Heart left ventricle (tissue), 16 donors: ENCODE data around the gene C2orf42. TPM values are rescaled to one million over a fixed set of nuclear protein-coding genes. Genes with fewer than 3 reads are reported as not detected.
"Not testable (repeated sequence)": the region's sequence is repeated elsewhere in the genome, so short reads cannot be mapped to it uniquely, and the experiment has no call there.

Experiments
- ATAC-seq, 4 donors: fragments of 200-7000 bp; cut with Tn5 transposase; one replicate each; pipeline ENCODE4 v1.9.1; 2020 to 2022; ENCODE audit warnings: moderate library complexity in 4 of 4, mild to moderate bottlenecking in 3 of 4, moderate number of reproducible peaks in 1 of 4
- DNase-seq, 5 donors: peaks; one replicate each; pipeline ENCODE4 v3.0.0-alpha.2; 2020
- H3K27ac ChIP-seq, 12 donors: fragments of 200-600 bp; sonication (generic) in 4 of 12; one replicate each; pipeline versions ENCODE4 v1.5.0 to v1.8.0; 2016 to 2022; ENCODE audit warnings: mild to moderate bottlenecking in 2 of 12
- H3K27me3 ChIP-seq, 9 donors: fragments of 200-600 bp; sonication (generic) in 2 of 9; one replicate each; pipeline versions ENCODE4 v1.5.1 to v1.8.0; 2016 to 2022; ENCODE audit warnings: mild to moderate bottlenecking in 3 of 9
- H3K36me3 ChIP-seq, 9 donors: fragments of 200-600 bp; sonication (generic) in 2 of 9; one replicate each; pipeline versions ENCODE4 v1.5.0 to v1.8.0; 2018 to 2022; ENCODE audit warnings: mild to moderate bottlenecking in 2 of 9
- H3K4me1 ChIP-seq, 12 donors: fragments of 200-600 bp; sonication (generic) in 4 of 12; one replicate each; pipeline versions ENCODE4 v1.5.0 to v1.8.0; 2016 to 2022; ENCODE audit warnings: mild to moderate bottlenecking in 3 of 12
- H3K4me3 ChIP-seq, 12 donors: fragments of 200-600 bp; sonication (generic) in 4 of 12; one replicate each; pipeline versions ENCODE4 v1.5.0 to v1.8.0; 2017 to 2022; ENCODE audit warnings: mild to moderate bottlenecking in 9 of 12, moderate library complexity in 4 of 12
- H3K9me3 ChIP-seq, 12 donors: fragments of 200-600 bp; sonication (generic) in 4 of 12; one replicate each; pipeline versions ENCODE4 v1.5.0 to v1.8.0; 2016 to 2022; ENCODE audit warnings: mild to moderate bottlenecking in 1 of 12
- CTCF ChIP-seq, 12 donors: fragments of 200-600 bp; sonication (generic) in 4 of 12; IDR thresholded peaks; one replicate each; pipeline versions ENCODE4 v1.5.0 to v1.8.0; 2018 to 2022; ENCODE audit warnings: antibody characterized with exemption in 12 of 12, mild to moderate bottlenecking in 5 of 12
- POLR2A ChIP-seq, 2 donors: fragments of 450-650 bp; IDR thresholded peaks; one replicate each; pipeline ENCODE4 v1.6.1; 2017; ENCODE audit warnings: antibody characterized with exemption in 2 of 2, mild to moderate bottlenecking in 2 of 2, moderate library complexity in 2 of 2
- WGBS, 4 donors: extraction: QIAGEN DNeasy Blood & Tissue Kit in 2 of 4; methylation state at CpG; one replicate each; pipeline versions ENCODE4 v1.1.5 to v1.1.7; 2013 to 2018; 5-methylcytosine and 5-hydroxymethylcytosine counted together
- intact Hi-C, 10 donors: fragments of 100-400 bp; cut with DNase I; formaldehyde crosslinking; loops; one replicate each; pipeline versions ENCODE4 v1.11.1 to v1.14.2; 2022
- polyA plus RNA-seq, 2 donors: library from polyadenylated mRNA; stranded (reverse); fragments of 200-250 nt; gene quantifications; one replicate each; pipeline ENCODE4 v1.2.3, GENCODE V29; 2013
- total RNA-seq, 9 donors: library from RNA; depleted of rRNA in 2 of 9; stranded (reverse); fragments of >200 nt in 2 of 9; fragmentation: NEBNext Ultra II Directional in 3 of 9; extraction: Animal tissue kit (Norgen Biotek cat#: 25700) in 3 of 9; gene quantifications; one replicate each; pipeline versions ENCODE4 v1.1.0 to v1.2.4, GENCODE V29; 2016 to 2023
- donor health status: ischemic (EF 13 %, LVEDD 7.1; RV severe dilation, severe dysfunction).
- donor health status: healthy with polysubstance abuse.
- donor health status: DM: no; HTN: yes; CAD: no.
- donor health status: DM: no; HTN: no; CAD: no.
- donor health status: ischemic (EF 25% LVEDD 6.9; RV normal size, moderate dysfunction).
- donor health status: ischemic (EF 25% LVEDD 5.7; RV mildly dilated, moderate dysfunction).
- donor health status: healthy.
- donor health status: DM: yes; HTN: yes; CAD: no.
- donor health status: ischemic (EF 35%, LVEDD 5.7; RV mildly dilated, moderate dysfunction).
- donor health status: nonischemic (EF 11% LVEDD 7.7; RV severe dilation, severe dysfunction).
- donor health status: DM: yes; HTN: yes; CAD: no.
- donor health status: PGD.
- donor health status: ischemic (EF 29% LVEDD 5.4; RV normal size, mild dysfunction).
- donor health status: nonischemic (EF 23%, LVEDD 6.1; RV moderate dilation, normal function).

Gene C2orf42
- total and polyA plus RNA-seq, 11 donors = 3.5 to 14.9 (median 8.9) TPM

- 46 to 56% (median 53%) methylated on average over 8 of the region's 8 CpGs for WGBS, 4 donors
- peaks cover 3 to 55% (median 34%) of the 10 kb centered on the region in 12 donors for H3K4me1 ChIP-seq
- H3K9me3 ChIP-seq = no peaks in the 10 kb centered on the region
- H3K4me3 ChIP-seq = peak overlapping the region in 1 of 12 donors; percentile 18
- TF ChIP-seq CTCF (IDR thresholded peaks at IDR 0.05) = no peak
- peak in 1 of 2 donors; percentile 22 for TF ChIP-seq POLR2A (IDR thresholded peaks at IDR 0.05)
- DNase-seq (peak in 4 of 5 donors; percentile 44 to 54 (median 46)), ATAC-seq (peak; percentile 55 to 78 (median 58))
- peak overlapping the region in 11 of 12 donors; percentile 50 to 78 (median 71) for H3K27ac ChIP-seq
- H3K36me3 ChIP-seq = no peaks in the 10 kb centered on the region
- no peaks in the 10 kb centered on the region for H3K27me3 ChIP-seq
- intact Hi-C loops = no loop called here
Observed at GRCh38 chr2:70115646-70116442, 75.0 kb downstream of the C2orf42 start.

DNA sequence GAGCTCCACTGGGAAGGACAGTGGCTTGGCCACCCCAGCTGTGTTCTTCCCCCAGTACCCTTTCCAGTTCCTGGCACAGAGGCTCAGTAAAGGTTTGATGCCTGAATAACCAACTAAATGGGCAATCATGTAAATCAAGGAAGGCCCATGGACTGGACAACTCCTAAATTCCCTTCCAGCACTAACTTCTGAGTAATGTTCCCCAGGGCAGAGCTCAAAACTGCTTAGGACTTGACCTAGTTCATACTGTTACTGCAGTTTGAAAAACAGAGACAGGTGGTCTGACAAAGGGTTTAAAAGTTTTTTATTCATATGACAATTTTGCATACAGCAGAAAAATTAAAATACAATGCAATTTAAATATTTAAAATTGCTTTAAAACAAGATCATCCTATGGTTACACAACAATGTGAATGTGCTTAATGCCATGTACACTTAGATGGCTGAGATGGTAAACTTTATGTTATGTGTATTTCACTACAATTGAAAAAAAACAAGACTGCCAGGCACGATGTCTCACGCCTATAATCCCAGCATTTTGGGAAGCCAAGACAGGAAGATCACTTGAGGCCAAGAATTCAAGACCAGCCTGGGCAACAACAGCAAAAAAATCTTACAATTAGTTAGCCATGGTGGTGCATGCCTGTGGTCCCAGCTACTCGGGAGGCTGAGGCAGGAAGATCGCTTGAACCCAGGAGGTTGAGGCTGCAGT, 77.3 kb downstream of the C2orf42 start:
- H3K36me3 ChIP-seq = no peaks in the 10 kb centered on the region
- DNase-seq (no peak), ATAC-seq (no peak)
- intact Hi-C loops = no loop called here
- no peaks in the 10 kb centered on the region for H3K9me3 ChIP-seq
- 81 to 86% (median 83%) methylated on average over 4 of the region's 4 CpGs for WGBS, 4 donors
- no peak overlapping the region for H3K4me3 ChIP-seq
- TF ChIP-seq POLR2A (IDR thresholded peaks at IDR 0.05) = no peak
- TF ChIP-seq CTCF (IDR thresholded peaks at IDR 0.05) = no peak
- H3K27ac ChIP-seq = no peak overlapping the region
- no peaks in the 10 kb centered on the region for H3K27me3 ChIP-seq
- H3K4me1 ChIP-seq = peaks cover 3 to 65% (median 27%) of the 10 kb centered on the region in 12 donors

- H3K9me3 ChIP-seq = no peaks in the 10 kb centered on the region
- H3K36me3 ChIP-seq = no peaks in the 10 kb centered on the region
- TF ChIP-seq POLR2A (IDR thresholded peaks at IDR 0.05) = no peak
- TF ChIP-seq CTCF (IDR thresholded peaks at IDR 0.05) = no peak
- no peak for DNase-seq
- no peak overlapping the region for H3K4me3 ChIP-seq
- ATAC-seq = no peak
- intact Hi-C loops = no loop called here
- H3K27ac ChIP-seq = peak overlapping the region in 1 of 12 donors; percentile 61
- 80 to 86% (median 82%) methylated on average over 7 of the region's 7 CpGs for WGBS, 4 donors
- no peaks in the 10 kb centered on the region for H3K27me3 ChIP-seq
- H3K4me1 ChIP-seq = peaks cover 3 to 65% (median 20%) of the 10 kb centered on the region in 12 donors
Observed at GRCh38 chr2:70111752-70112591, 78.8 kb downstream of the C2orf42 start.

- intact Hi-C loops, H3K27ac ChIP-seq, DNase-seq: not testable (repeated sequence)
Observed at GRCh38 chr2:70110397-70110796, 80.4 kb downstream of the C2orf42 start.

DNA sequence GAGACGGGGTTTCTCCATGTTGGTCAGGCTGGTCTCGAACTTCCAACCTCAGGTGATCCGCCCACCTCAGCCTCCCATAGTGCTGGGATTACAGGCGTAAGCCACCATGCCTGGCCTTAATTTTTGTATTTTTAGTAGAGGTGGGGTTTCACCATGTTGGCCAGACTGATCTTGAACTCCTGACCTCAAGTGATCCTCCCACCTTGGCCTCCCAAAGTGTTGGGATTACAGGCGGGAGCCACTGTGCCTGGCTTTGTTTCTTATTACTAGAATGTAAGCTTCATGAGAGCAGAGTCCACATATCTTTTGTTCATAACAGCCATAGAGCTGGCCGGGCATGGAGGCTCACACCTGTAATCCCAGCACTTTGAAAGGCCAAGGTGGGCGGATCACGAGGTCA, 84.7 kb downstream of the C2orf42 start:
- H3K4me3 ChIP-seq, DNase-seq, H3K9me3 ChIP-seq, H3K36me3 ChIP-seq, H3K27me3 ChIP-seq, intact Hi-C loops, H3K27ac ChIP-seq, ATAC-seq: not testable (repeated sequence)
- 95 to 97% (median 96%) methylated on average over 8 of the region's 8 CpGs for WGBS, 4 donors
- H3K4me1 ChIP-seq = peaks cover 0 to 61% (median 4%) of the 10 kb centered on the region in 12 donors

More at GRCh38 chr2:70110397-70110796, 80.4 kb downstream of the C2orf42 start:
- not testable (repeated sequence) for H3K4me3 ChIP-seq, ATAC-seq, H3K9me3 ChIP-seq, H3K27me3 ChIP-seq, H3K36me3 ChIP-seq
- H3K4me1 ChIP-seq = peaks cover 0 to 55% (median 6%) of the 10 kb centered on the region in 12 donors
- 96 to 98% (median 96%) methylated on average over 5 of the region's 5 CpGs for WGBS, 4 donors
